ENCODE results near the gene GABARAPL2.
A peak's percentile ranks its signal among the peaks of the same experiment; 100 is the strongest.
"Not testable (repeated sequence)": the region's sequence is repeated elsewhere in the genome, so short reads cannot be mapped to it uniquely, and the experiment has no call there.

The GABARAPL2 gene

DNA sequence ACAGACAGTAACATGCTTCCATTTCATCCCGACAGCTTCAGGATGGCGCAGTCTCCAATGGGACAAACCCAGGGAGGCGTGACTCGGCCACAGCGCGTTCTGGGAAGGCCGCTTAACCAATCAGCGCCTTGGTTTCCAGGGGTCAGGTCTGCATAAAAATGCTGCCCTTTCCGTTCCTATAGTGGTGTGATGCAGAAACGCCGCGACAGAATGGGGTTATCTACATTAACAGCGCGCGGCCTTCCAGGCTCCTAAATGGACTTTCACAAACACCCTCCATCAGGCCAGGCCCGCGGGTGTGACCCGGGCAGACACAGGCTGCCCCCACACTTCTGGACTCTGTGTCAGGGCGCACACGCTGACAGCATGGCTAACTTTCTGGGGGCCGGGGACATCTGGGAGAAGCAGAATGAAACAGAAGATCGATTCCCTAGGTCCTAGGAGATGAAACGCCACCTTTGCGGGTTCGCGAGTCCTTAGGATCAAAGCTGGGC, 10.9 kb upstream of the GABARAPL2 start:
- peak; percentile 53 to 61 for DNase-seq

DNA sequence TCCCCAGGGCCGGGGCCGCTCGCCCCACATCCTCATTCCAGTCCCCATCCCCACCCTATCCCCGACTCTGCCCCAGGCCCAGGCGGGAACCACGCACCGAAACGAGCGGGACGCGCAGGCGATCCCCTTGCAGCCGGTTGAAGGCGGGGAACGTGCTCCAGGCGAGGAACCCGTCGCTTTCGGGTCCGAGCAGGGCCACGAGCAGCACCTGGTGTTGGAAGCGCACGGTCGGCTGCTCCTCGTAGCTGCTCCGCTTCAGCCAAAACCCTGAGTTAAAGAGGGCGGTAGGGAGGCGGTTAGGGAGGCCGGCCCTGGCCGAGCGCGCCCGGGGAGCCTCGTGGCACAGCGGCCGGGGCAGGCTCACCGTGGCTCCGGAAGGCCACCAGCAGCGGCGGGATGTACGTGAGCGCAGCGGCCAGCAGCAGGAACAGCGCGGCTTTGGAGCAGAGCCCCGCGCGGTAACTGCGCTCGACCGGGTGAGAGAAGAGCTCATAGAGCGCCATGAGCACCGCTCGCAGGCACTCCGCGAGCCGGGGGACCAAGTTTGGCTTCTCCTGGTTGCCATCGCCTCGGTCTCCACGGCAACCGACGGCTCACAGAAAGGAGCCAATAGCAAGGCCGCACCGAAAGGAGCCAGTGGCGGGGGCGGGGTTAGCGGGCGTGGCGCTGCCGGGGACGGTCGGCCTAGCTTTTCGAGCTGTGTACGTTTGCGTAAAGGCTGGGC, 10.3 kb upstream of the GABARAPL2 start, which contains the start of gene TMEM231:
TSS of gene TMEM231 (minus strand) at position 546 of the 724 bp plus-strand sequence. CDS start at position 503, 43 bp downstream.
- peak; percentile 92 to 95 for DNase-seq

DNA sequence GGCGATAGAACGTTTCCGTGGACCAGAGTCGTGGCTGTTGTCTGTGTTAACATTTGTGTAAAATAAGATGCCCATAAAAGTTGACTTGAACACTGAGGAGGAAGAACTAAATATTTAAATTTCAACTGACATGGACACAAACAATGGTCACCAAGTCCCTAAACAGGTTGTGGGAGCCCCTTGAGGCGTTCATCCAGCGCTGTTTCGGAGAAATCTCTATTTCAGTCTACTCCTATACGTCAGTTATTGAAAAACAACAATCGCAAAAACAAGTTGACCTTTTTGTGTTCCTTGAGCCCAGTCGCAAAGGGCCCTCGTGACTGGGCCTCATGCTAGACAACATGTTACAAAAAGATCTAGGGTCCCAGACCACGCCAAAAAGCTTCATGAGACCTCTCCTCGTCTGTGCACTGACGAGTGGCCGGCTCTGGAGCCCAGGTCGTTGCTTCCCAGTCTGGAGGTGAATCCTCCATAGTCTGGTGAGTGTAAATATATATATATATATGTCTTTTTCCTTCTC, 9.7 kb upstream of the GABARAPL2 start:
- no peak for DNase-seq

DNA sequence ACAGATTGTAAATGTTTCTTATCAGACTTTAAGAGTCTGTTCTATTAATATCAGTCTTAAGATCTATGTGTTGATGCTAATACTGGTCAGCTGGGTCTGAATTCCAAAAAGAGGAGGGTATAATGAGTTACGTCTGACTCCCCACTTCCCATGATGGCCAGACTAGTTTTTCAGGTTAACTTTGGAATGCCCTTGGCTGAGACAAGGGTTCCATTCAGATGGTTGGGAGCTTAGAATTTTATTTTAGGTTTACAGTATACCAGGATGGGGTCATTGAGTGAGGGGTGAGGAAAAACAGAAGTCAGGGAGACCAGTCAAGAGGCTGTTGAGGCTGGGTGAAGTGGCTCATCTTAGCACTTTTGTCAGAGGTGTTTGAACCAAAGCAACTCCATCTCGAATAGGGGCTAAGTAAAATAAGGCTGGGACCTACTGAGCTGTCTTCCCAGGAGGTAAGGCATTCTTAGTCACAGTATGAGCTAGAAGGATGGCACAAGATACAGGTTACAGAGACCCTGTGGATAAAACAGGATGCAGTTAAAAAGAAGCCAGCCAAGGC, 7.3 kb upstream of the GABARAPL2 start:
- no peak for DNase-seq

DNA sequence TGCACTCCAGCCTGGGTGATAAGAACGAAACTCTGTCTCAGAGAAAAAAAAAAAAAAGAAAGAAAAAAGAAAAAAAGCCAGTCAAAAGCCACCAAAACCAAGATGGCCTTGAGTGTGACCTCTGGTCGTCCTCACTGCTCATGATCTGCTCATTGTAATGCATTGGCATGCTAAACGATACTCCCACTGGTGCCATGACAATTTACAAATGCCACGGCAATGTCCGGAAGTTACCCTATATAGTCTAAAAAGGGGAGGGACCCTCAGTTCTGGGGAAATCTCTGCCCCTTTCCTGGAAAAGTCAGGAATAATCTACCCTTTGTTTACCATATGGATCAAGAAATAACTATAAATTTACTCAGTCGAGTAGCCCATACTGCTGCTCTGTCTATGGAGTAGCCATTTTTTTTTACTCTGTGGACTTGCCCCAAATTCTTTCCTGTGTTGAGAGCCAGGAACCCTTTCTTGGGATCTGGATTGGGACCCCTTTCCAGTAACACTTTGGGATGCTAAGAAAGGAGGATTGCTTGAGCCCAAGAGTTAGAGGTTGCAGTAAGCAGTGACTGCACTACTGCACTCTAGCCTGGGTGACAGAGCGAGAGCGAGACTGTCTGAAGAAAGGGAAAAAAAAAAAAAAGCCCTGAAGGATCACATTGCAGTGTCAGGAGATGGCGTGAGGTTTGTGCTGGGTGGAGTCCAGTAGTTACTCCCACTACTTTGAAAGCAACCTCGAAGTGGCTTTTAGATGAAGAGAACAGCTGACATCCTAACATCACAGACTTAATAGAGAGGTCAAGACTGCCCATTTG, 6.4 kb upstream of the GABARAPL2 start:
- DNase-seq = peak in 1 of 2 donors; percentile 40

DNA sequence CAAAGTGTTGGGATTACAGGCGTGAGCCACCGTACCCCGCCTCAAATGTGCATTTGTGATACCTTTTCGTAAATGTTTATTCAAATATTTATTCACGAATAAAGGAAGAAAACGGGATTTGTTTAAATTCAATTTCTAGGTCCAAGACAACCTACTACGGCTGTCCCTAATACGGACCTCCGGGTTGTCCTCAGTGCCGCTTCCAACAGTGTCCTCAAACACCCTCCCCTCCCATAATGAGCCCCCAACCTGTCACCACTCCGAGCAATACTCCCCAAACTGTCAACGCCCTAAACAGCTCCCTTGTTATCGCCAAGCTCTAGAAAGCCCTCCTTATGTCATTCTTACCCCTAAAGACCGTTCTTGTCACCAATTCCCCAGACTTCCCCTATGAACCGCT, 539 bp upstream of the GABARAPL2 start:
- no peak for DNase-seq

DNA sequence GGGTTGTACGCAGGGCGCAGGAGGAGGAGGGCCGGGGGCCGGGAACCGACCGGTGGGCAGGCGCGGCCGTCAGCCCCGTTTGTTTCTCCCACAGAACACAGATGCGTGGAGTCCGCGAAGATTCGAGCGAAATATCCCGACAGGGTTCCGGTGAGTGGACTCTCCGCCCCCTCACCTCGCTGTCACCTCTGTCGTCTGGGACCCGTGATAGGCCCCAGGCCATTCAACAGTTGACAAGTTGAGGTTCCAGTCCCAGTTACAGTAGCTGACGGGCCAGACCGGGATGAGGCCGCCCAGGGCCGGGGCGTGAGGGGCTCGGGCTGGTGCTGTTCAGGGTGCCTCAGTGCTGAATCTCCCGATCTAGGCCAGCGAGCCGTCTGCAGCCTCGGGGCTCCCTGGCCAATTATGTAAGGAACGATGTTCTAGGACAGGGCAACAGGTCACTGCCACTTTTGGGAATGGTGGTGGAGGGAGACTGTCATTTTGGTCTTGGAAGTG, 628 bp downstream of the GABARAPL2 start:
- DNase-seq = peak in 1 of 2 donors; percentile 24

DNA sequence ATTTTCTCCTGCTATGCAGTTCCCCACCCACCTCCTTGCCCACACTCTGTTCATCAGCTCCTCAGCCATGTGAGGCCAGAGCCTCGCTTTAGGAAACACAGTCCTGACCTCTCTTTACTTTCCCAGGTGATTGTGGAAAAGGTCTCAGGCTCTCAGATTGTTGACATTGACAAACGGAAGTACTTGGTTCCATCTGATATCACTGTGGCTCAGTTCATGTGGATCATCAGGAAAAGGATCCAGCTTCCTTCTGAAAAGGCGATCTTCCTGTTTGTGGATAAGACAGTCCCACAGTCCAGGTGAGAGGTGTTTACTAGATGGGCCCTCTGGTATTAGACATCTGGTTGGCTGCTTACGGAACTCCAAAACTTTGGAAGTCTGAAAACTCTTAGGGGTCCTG, 1.7 kb downstream of the GABARAPL2 start:
- no peak for DNase-seq

DNA sequence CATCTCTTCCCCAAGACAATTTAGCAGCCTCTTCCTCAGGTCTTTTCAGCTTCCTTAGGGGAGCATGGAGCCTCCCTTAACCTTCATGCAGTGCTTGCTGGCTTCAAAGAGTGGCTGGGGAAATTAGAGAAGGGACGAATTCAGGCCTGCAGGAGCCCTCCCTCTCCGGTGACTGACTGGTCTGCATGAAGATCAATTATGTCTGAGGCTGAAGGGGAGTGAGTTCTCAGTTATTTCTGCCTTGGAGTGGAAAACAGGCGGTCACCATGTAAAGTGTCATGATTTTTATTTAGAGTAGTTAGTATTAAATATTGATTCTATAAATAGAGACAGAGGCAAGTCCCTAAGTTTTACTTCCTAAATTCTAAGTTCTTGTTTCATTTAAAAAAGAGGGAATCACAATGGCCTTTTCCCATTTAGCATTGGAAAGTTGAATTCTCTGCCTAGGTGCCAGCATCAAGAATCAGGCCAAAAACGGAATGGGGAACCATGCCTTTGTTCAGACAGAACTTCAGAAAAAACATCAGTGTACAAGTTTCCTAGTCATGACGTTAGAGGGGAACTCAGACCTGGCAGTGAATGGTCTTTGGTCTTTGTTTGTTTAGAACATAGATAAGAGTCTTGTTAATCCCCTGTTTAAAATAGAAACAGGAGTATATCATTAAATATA, 4.4 kb downstream of the GABARAPL2 start:
- peak; percentile 46 to 55 for DNase-seq

DNA sequence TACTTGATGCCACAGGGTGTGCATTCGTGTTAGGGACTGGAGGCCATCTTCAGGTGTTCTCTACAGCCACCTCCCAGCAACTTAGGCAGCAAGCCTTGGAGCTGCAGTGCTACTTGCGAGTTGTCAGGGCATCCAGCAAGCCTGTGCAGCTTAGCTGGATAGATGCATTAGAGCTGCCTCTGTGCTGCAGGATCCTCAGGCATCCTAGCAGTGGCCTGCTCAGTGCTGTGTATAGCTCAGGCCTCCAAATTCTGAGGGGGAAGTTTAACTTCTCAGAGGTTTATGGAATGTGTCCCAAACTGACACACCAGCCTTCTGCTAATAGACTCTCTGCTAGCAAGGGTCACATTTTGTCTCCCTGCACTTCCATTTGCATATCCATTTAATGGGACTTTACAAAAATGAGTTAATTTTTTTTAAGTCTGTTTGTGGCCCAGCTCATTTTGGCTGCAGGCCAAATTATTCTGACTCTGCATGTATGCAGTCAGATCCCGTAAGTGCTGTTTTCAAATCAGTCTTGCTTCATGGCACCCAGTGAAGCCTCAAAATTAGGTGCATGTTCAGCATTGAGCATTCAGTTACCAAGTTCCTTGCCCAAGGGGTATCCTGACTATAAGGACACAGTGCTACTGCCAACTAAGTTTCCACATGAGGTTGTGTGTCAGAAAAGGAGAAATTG, 6.8 kb downstream of the GABARAPL2 start:
- no peak for DNase-seq

DNA sequence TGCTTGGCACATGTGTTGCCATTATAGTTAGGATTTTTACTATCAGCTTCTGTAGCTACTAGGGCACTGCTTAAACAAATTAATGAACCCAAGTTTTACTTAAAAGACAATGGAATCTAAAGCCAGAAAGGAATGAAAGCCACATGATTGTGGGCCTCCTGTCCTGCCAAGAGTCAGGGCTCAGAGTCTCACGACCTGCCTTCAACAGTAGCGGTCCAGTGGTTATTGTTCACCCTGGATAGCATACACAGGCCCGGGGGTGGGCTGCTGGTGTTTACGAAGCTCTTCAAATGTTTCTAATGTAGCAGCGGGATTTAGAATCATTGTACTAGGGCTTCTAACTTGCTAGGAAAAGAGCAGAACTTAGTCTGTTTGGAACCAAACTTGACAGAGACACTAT, 7.8 kb downstream of the GABARAPL2 start:
- no peak for DNase-seq

DNA sequence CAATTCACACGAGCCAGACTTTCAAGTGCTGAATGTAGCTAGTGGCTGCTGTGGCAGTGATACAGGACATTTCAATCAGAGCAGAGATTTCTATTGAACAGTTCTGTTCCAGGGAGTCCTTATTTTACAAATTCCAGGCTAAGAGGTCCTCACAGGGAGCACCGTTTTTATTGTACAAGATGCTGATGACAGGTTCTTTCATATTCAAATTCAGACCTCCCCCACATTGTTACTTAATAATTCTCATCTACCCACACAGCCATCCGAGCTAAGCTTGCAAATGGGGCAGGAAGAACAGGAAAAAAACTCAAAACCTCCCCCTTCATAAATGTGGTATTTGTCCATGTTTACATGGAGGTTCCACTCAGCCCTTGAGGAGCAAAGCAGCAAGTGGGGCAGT, 9.8 kb downstream of the GABARAPL2 start:
- peak; percentile 46 to 61 for DNase-seq

DNA sequence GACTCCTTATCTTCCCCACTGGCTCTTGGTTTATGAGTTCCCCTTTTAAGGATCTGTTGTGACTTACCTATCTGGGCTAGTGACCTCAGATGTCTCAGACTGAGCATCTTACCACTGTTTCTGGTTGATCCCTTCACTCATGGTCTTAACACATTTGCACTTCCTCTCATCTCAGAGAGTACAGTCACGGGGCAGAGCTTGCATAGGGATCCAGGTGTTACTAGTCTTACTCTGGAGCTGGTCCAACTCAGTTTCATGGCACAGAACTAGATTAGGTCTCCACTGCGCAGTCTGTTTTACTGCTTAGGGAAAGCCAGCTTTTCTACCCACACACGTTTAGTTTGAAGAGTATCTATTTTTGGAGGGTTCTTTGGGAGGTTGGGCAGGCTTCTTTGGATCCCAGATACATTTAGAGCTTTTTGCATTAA, 10.2 kb downstream of the GABARAPL2 start:
- DNase-seq = no peak

DNA sequence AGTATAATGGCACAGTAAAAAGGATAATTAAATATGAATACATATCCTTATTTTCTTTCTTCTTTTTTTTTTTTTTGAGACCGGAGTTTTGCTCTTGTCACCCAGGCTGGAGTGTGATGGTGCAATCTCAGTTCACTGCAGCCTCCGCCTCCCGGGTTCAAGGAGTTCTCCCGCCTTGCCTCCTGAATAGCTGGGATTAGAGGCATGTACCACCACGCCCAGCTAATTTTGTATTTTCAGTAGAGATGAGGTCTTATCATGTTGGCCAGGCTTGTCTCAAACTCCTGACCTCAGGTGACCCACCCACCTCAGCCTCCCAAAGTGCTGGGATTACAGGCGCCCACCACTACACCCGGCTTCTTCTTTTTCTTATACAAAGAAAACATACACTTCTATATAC, 12.0 kb downstream of the GABARAPL2 start:
- no peak for DNase-seq

DNA sequence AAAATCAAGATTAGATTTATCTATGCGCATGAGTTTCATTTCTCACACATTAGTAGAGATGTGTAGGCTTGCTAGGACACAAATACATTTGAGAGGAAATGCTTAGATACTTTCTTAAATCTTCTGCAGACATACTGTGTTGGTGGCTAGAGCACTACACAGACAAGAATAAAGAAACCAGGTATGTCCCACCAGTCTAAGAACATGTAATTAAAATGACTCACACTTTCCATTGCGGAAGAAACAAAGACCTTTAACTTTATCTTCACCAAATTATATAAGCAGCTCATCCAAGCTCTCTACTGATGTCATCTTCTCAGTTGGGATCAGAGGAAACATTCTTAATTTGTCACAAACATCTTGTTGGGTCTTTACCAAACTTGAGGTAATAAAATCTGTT, 12.5 kb downstream of the GABARAPL2 start:
- DNase-seq = no peak

DNA sequence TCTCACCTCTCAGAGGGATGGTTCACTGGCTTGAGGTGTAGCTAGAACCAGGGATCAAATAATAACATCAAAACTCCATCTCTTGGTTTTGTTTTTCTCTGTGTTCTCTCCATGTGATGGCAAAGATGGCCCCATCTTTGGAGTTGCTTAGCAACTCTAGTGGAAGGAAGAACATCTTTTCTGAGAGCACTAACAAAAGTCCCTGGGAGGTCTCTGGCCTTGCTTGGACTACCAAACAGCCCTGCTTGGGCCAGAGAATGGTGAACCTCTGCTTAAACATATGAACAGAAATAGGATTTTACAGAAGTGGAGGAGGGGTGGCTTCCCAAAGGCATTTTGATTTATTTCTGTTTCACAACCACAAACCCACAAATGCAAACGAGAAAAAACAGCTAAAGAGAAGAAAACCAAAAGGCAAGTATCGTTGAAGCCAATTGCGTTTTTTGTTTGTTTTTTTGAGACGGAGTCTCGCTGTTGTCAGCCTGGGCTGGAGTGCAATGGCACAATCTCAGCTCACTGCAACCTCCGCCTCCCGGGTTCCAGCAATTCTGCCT, 13.2 kb downstream of the GABARAPL2 start:
- no peak for DNase-seq

DNA sequence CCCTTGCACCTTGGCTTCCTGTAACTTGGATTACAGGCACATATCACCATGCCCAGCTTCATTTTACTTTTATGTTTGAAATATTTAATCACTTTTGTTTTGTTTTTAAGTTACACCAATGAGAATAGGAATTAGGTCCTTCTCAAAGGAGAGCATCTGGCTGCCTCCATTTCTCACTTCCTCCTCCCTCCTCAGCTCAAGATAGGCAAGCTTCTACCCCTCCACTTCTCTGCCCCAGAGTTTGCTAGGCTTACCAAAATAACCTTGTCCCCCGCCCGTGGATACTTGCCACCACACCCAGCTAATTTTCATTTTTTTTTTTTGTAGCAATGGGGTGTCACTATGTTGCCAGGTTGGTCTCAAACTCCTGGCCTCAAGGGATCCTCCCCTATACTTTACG, 17.9 kb downstream of the GABARAPL2 start:
- DNase-seq = no peak

DNA sequence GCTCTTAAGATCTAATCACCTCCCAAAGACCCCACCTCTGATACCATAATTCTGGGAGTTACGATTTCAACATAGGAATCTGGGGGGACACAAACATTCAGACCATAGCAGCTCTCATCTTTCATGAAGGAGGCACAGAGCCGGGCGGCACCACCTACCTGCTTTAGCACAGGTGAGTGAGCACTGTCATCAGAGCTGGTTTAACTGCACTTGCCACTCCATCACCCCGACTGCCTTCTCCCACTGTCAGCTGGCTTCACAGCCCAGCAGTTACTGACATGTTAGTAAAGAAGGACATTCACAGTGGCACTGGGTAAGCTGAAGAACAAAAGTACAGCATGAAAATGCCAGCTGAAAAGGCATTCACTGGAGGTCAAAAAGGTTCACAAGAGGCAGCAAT, 22.5 kb downstream of the GABARAPL2 start:
- no peak for DNase-seq

DNA sequence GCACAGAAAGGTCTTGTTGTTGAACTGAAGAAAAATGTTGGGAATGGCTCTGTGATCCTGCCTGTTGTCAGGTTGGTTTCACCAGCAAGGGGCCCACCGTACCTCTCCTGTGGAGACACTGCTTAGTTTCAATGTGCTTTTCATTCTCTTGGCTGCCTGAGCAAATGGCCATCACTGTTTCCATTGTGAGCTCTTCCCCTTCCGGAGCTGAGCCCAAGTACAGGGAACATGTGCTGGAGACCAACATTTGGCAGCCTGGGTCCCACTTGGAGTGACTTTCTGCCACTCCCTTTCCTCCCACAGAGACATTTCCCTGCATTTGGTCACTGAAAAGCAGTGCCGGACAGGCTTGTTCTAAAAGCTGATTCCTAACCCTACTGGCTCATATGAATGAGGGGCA, 23.1 kb downstream of the GABARAPL2 start:
- DNase-seq = no peak

DNA sequence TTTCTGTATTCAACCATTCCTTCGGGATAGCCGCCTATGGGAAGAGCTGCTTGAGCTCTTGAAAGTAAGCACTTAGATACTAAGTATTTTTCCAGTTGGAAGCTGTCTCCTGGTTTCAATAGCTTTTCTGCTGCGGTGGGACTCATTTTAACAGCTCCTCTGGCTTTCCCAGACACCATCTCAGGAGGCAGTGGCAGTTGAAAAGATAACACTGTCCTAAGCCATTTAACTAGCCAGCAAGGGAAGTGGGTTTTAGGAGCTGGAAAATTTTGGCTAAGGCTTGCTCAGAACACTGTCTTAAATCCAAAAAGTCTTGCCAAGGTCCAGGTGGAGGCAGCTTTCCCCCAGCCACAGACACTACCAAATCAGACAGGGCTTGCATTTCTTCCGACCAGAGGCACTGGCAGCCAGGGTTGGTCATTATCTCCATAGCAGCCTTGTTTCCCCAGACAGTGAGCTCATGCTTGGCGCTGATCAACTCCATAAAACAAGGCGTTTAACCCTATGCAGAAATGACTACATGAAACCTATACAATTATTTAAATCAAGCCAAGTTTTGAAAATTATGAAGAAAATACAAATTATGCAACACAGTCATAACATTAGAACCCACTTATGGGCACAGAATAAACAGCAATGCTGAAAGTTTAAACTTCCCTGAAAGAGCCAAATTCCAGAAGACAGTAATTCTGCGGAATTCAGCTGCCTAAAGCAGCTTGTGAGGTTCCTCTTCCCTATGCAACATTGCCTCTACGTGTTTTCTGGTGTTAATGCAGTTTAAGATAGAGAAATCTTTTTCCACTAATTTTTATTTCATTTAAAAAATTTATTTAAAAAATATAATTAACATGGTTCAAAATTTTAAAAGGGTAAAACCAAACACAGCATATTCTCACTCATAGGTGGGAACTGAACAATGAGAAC, 25.0 kb downstream of the GABARAPL2 start:
- no peak for DNase-seq

DNA sequence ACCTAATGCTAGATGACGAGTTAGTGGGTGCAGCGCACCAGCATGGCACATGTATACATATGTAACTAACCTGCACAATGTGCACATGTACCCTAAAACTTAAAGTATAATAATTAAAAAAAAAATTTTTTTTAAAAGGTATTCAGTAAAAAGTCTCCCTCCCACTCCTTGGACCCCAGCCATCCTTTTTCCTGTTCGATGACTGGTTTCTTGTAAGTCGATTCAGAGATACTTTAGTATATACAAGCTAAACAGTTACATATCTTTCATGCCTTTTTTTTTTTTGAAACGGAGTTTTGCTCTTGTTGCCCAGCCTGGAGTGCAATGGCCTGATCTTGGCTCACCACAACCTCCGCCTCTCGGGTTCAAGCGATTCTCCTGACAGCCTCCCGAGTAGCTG, 25.7 kb downstream of the GABARAPL2 start:
- DNase-seq = not testable (repeated sequence)

Measured in inflammatory macrophage treated with lipopolysaccharide for 1 hour (primary cell).